ENCODE data around the gene DPH2. TPM values are rescaled to one million over a fixed set of nuclear protein-coding genes. Genes with fewer than 3 reads are reported as not detected.

DPH2 gene
- total RNA-seq, 1 experiment from 2014 or later = 38.9 TPM

GRCh38 chr1:44020464-44020863 lies 50.7 kb downstream of the DPH2 start:
- CTCF ChIA-PET = interaction anchor here (0.8 to 3.8 kb wide), 5 partner anchors 9 to 28 kb away, joined by 3 to 23 read pairs (median 6); no protein-coding TSS in a partner anchor
- TF ChIP-seq CTCF (IDR thresholded peaks at IDR 0.05; ENCODE audit: unreplicated experiment) = no peak
- no peaks in the 10 kb centered on the region for H3K9me3 Mint-ChIP-seq (ENCODE audit: unreplicated experiment)
- intact Hi-C loops (cut with micrococcal nuclease) = no loop called here
- no peak for DNase-seq (ENCODE audit: unreplicated experiment)
- peaks cover 36% of the 10 kb centered on the region for H3K36me3 Mint-ChIP-seq (ENCODE audit: insufficient read depth, unreplicated experiment)
- H3K27me3 Mint-ChIP-seq (ENCODE audit: insufficient read depth, unreplicated experiment) = no peaks in the 10 kb centered on the region
- peaks cover 7% of the 10 kb centered on the region for H3K4me1 Mint-ChIP-seq (ENCODE audit: insufficient read depth, unreplicated experiment)
- POLR2A ChIA-PET = no interaction called here
- no peak overlapping the region for H3K27ac Mint-ChIP-seq (ENCODE audit: low read depth, unreplicated experiment)
- H3K4me3 Mint-ChIP-seq (ENCODE audit: unreplicated experiment) = no peak overlapping the region
- BruUV-seq (replicated peaks) = no TSS peak

GRCh38 chr1:44021156-44021555 lies 51.3 kb downstream of the DPH2 start:
- H3K4me1 Mint-ChIP-seq (ENCODE audit: insufficient read depth, unreplicated experiment) = peaks cover 7% of the 10 kb centered on the region
- H3K27me3 Mint-ChIP-seq (ENCODE audit: insufficient read depth, unreplicated experiment) = no peaks in the 10 kb centered on the region
- POLR2A ChIA-PET = no interaction called here
- CTCF ChIA-PET = interaction anchor here (0.8 to 3.8 kb wide), 5 partner anchors 10 to 91 kb away, joined by 3 to 23 read pairs (median 6); no protein-coding TSS in a partner anchor
- intact Hi-C loops (cut with micrococcal nuclease) = no loop called here
- TF ChIP-seq CTCF (IDR thresholded peaks at IDR 0.05; ENCODE audit: unreplicated experiment) = no peak
- H3K9me3 Mint-ChIP-seq (ENCODE audit: unreplicated experiment) = no peaks in the 10 kb centered on the region
- DNase-seq (ENCODE audit: unreplicated experiment) = no peak
- no peak overlapping the region for H3K4me3 Mint-ChIP-seq (ENCODE audit: unreplicated experiment)
- BruUV-seq (replicated peaks) = no TSS peak
- peaks cover 38% of the 10 kb centered on the region for H3K36me3 Mint-ChIP-seq (ENCODE audit: insufficient read depth, unreplicated experiment)
- H3K27ac Mint-ChIP-seq (ENCODE audit: low read depth, unreplicated experiment) = no peak overlapping the region

- TF ChIP-seq CTCF (IDR thresholded peaks at IDR 0.05; ENCODE audit: unreplicated experiment) = no peak
- ChIA-PET CTCF (interaction anchor here (0.8 to 3.8 kb wide), 6 partner anchors 11 to 91 kb away, joined by 3 to 23 read pairs (median 6); no protein-coding TSS in a partner anchor), POLR2A (no interaction called here)
Observed at GRCh38 chr1:44021581-44022321, 51.9 kb downstream of the DPH2 start.

More at GRCh38 chr1:44021581-44022321, 51.9 kb downstream of the DPH2 start:
- Mint-ChIP-seq H3K27me3 (ENCODE audit: insufficient read depth, unreplicated experiment) (no peaks in the 10 kb centered on the region), H3K9me3 (ENCODE audit: unreplicated experiment) (no peaks in the 10 kb centered on the region), H3K36me3 (ENCODE audit: insufficient read depth, unreplicated experiment) (peaks cover 38% of the 10 kb centered on the region), H3K4me1 (ENCODE audit: insufficient read depth, unreplicated experiment) (peaks cover 7% of the 10 kb centered on the region), H3K4me3 (ENCODE audit: unreplicated experiment) (no peak overlapping the region), H3K27ac (ENCODE audit: low read depth, unreplicated experiment) (no peak overlapping the region)
- no TSS peak for BruUV-seq (replicated peaks)
- DNase-seq (ENCODE audit: unreplicated experiment) = no peak
- intact Hi-C loops (cut with micrococcal nuclease) = no loop called here

Other genes with a start within 250 kb of the DPH2 start
- gene ARTN, start 36.2 kb upstream of the DPH2 start, total RNA-seq (2022) = 1.9 TPM in 2 replicates
- gene IPO13, start 23.1 kb upstream of the DPH2 start, total RNA-seq (2022) = 23.9 and 31.4 TPM in 2 replicates
- 120 and 141 TPM in 2 replicates for gene ATP6V0B, start 5.0 kb downstream of the DPH2 start, total RNA-seq (2022)
- gene B4GALT2, start 9.2 kb downstream of the DPH2 start, total RNA-seq (2022) = 56.3 and 68.4 TPM in 2 replicates
- 3.6 and 4.8 TPM in 2 replicates for gene CCDC24, start 21.6 kb downstream of the DPH2 start, total RNA-seq (2022)
- 62.2 and 64.9 TPM in 2 replicates for gene SLC6A9, start 61.5 kb downstream of the DPH2 start, total RNA-seq (2022)
- not detected in 2 replicates for gene KLF17, start 148.8 kb downstream of the DPH2 start, total RNA-seq (2022)
- 0.10 TPM in 1 of 2 replicates, not detected in the other for gene KLF18, start 171.6 kb downstream of the DPH2 start, total RNA-seq (2022)
- gene DMAP1, start 243.5 kb downstream of the DPH2 start, total RNA-seq (2022) = 36.6 and 38.5 TPM in 2 replicates

All from MCF 10A (cell line).